Duodenal mucosa (tissue), 2 donors: ENCODE measurements around the gene SAMD14.
"Not testable (repeated sequence)": the region's sequence is repeated elsewhere in the genome, so short reads cannot be mapped to it uniquely, and the experiment has no call there.

Experiments used
- H3K27ac ChIP-seq: one replicate; pipeline ENCODE4 v1.7.0; 2013; ENCODE audit warnings: low read depth, low read length
- H3K27me3 ChIP-seq, 2 donors: one replicate each; pipeline ENCODE4 v1.7.0; 2013; ENCODE audit warnings: low read length in 2 of 2, control low read depth in 1 of 2; ENCODE audit not compliant: insufficient read depth in 2 of 2, control insufficient read depth in 1 of 2
- H3K36me3 ChIP-seq, 2 donors: one replicate each; pipeline ENCODE4 v1.7.0; 2013; ENCODE audit warnings: low read length in 2 of 2, control low read depth in 1 of 2; ENCODE audit not compliant: insufficient read depth in 2 of 2, control insufficient read depth in 1 of 2
- H3K4me1 ChIP-seq, 2 donors: one replicate each; pipeline ENCODE4 v1.7.0; 2013; ENCODE audit warnings: low read length in 2 of 2, control low read depth in 1 of 2; ENCODE audit not compliant: insufficient read depth in 2 of 2, control insufficient read depth in 1 of 2
- H3K4me3 ChIP-seq, 2 donors: one replicate each; pipeline ENCODE4 v1.7.0; 2013; ENCODE audit warnings: low read length in 2 of 2, low read depth in 1 of 2
- H3K9ac ChIP-seq, 2 donors: one replicate each; pipeline ENCODE4 v1.7.0; 2013; ENCODE audit warnings: low read length in 2 of 2, low read depth in 1 of 2
- H3K9me3 ChIP-seq, 2 donors: one replicate each; pipeline ENCODE4 v1.7.0; 2013; ENCODE audit warnings: low read length in 2 of 2, control low read depth in 1 of 2; ENCODE audit not compliant: control insufficient read depth in 1 of 2

SAMD14 gene

GRCh38 chr17:50064253-50065001 is 65.5 kb downstream of the SAMD14 start:
- peaks cover 7 to 35% of the 10 kb centered on the region in 2 donors for H3K36me3 ChIP-seq
- H3K9me3 ChIP-seq, result no peaks in the 10 kb centered on the region
- peak overlapping the region; percentile 71 for H3K27ac ChIP-seq
- H3K4me3 ChIP-seq, result no peak overlapping the region
- H3K9ac ChIP-seq, result no peak overlapping the region
- H3K27me3 ChIP-seq, result no peaks in the 10 kb centered on the region
- peaks cover 44% of the 10 kb centered on the region in 2 donors for H3K4me1 ChIP-seq

- Histone ChIP-seq H3K9ac (no peak overlapping the region), H3K9me3 (no peaks in the 10 kb centered on the region), H3K4me3 (no peak overlapping the region), H3K36me3 (peaks cover 7 to 30% of the 10 kb centered on the region in 2 donors), H3K27me3 (no peaks in the 10 kb centered on the region), H3K4me1 (peaks cover 51% of the 10 kb centered on the region in 2 donors), H3K27ac (peak overlapping the region; percentile 71)
These were observed 66.3 kb downstream of the SAMD14 start for GRCh38 chr17:50063561-50064252.

GRCh38 chr17:50062293-50063243 is 67.4 kb downstream of the SAMD14 start:
- peak overlapping the region; percentile 62 for H3K27ac ChIP-seq
- H3K4me3 ChIP-seq, result no peak overlapping the region
- no peaks in the 10 kb centered on the region for H3K9me3 ChIP-seq
- peak overlapping the region in 1 of 2 donors; percentile 46 for H3K9ac ChIP-seq
- H3K27me3 ChIP-seq, result no peaks in the 10 kb centered on the region
- H3K36me3 ChIP-seq, result peaks cover 0 to 21% of the 10 kb centered on the region in 2 donors
- H3K4me1 ChIP-seq, result peaks cover 62 to 63% of the 10 kb centered on the region in 2 donors

GRCh38 chr17:50061713-50062045 is 68.3 kb downstream of the SAMD14 start:
- not testable (repeated sequence) for H3K27ac ChIP-seq, H3K9ac ChIP-seq, H3K9me3 ChIP-seq, H3K4me3 ChIP-seq, H3K27me3 ChIP-seq
- Histone ChIP-seq H3K36me3 (peaks cover 0 to 14% of the 10 kb centered on the region in 2 donors), H3K4me1 (peaks cover 68 to 70% of the 10 kb centered on the region in 2 donors)

- Histone ChIP-seq H3K4me3 (peak overlapping the region in 1 of 2 donors; percentile 21), H3K4me1 (peaks cover 68 to 70% of the 10 kb centered on the region in 2 donors), H3K36me3 (peaks cover 0 to 14% of the 10 kb centered on the region in 2 donors), H3K9me3 (no peaks in the 10 kb centered on the region), H3K27me3 (no peaks in the 10 kb centered on the region), H3K9ac (no peak overlapping the region), H3K27ac (peak overlapping the region; percentile 39)
These were observed 68.8 kb downstream of the SAMD14 start for GRCh38 chr17:50060951-50061712.
